CD4-positive, CD25-positive, alpha-beta regulatory T cell (primary cell): ENCODE results near the gene NOS1. TPM values are rescaled to one million over a fixed set of nuclear protein-coding genes. Genes with fewer than 3 reads are reported as not detected.
A peak's percentile ranks its signal among the peaks of the same experiment; 100 is the strongest.

Source experiments
- ATAC-seq, 2 donors: fragments of 150-1000 bp; cut with Tn5 transposase; one replicate each; pipeline ENCODE4 v1.10.0; 2021; ENCODE audit warnings: low read depth in 2 of 2, moderate number of reproducible peaks in 2 of 2, moderate library complexity in 1 of 2
- DNase-seq, 3 donors: peaks; one replicate each; pipeline versions ENCODE4 v3.0.0 to v3.0.0-alpha.2; 2012 to 2022; ENCODE audit warnings: mixed read lengths in 1 of 3
- H3K27ac ChIP-seq: one replicate; pipeline ENCODE4 v1.7.0; 2013; ENCODE audit warnings: mild to moderate bottlenecking, low read length; ENCODE audit not compliant: insufficient read depth, poor library complexity, severe bottlenecking
- H3K27me3 ChIP-seq: one replicate; pipeline ENCODE4 v1.7.0; 2013; ENCODE audit warnings: low read length; ENCODE audit not compliant: control insufficient read depth, insufficient read depth
- H3K36me3 ChIP-seq: one replicate; pipeline ENCODE4 v1.7.0; 2013; ENCODE audit warnings: mild to moderate bottlenecking, low read length, moderate library complexity; ENCODE audit not compliant: control insufficient read depth, insufficient read depth
- H3K4me1 ChIP-seq: 2 replicates; pipeline ENCODE4 v1.7.0; 2013; ENCODE audit warnings: mild to moderate bottlenecking, low read length; ENCODE audit not compliant: insufficient read depth, control insufficient read depth, poor library complexity, severe bottlenecking
- H3K4me3 ChIP-seq: one replicate; pipeline ENCODE4 v1.7.0; 2013; ENCODE audit warnings: low read depth, mild to moderate bottlenecking, low read length, moderate library complexity
- H3K9me3 ChIP-seq, 2 experiments: 1 replicate in 1 of 2; 2 replicates in 1 of 2; pipeline ENCODE4 v1.7.0; 2013; ENCODE audit warnings: low read length in 2 of 2, mild to moderate bottlenecking in 1 of 2, moderate library complexity in 1 of 2; ENCODE audit not compliant: control insufficient read depth in 2 of 2
- H3K27ac Mint-ChIP-seq, 3 donors: one replicate each; pipeline ENCODE4 v1.8.0; 2020 to 2022; ENCODE audit warnings: mild to moderate bottlenecking in 3 of 3, mixed read lengths in 3 of 3, moderate library complexity in 2 of 3
- H3K27me3 Mint-ChIP-seq: one replicate; pipeline ENCODE4 v1.8.0; 2022; ENCODE audit warnings: mild to moderate bottlenecking, mixed read lengths
- H3K36me3 Mint-ChIP-seq: one replicate; pipeline ENCODE4 v1.8.0; 2020; ENCODE audit warnings: mixed read lengths
- H3K4me1 Mint-ChIP-seq, 4 donors: one replicate each; pipeline ENCODE4 v1.8.0; 2020 to 2022; ENCODE audit warnings: mixed read lengths in 4 of 4, mild to moderate bottlenecking in 1 of 4
- H3K4me3 Mint-ChIP-seq, 4 donors: one replicate each; pipeline ENCODE4 v1.8.0; 2020 to 2022; ENCODE audit warnings: mild to moderate bottlenecking in 4 of 4, mixed read lengths in 4 of 4, moderate library complexity in 3 of 4
- H3K9me3 Mint-ChIP-seq, 7 donors: one replicate each; pipeline ENCODE4 v1.8.0; 2020 to 2022; ENCODE audit warnings: mixed read lengths in 7 of 7, mild to moderate bottlenecking in 3 of 7, moderate library complexity in 2 of 7
- polyA plus RNA-seq, 4 donors: library from polyadenylated mRNA; unstranded; fragments of 300-500 nt; fragmentation: Illumina TruSeq; gene quantifications; one replicate each; pipeline ENCODE4 v1.2.3, GENCODE V29; 2021
- total RNA-seq: library from RNA; stranded (reverse); gene quantifications from one replicate; pipeline ENCODE4 v1.2.3, GENCODE V29; 2022

NOS1 gene
- total and polyA plus RNA-seq, 5 donors from 2014 or later = not detected

DNA sequence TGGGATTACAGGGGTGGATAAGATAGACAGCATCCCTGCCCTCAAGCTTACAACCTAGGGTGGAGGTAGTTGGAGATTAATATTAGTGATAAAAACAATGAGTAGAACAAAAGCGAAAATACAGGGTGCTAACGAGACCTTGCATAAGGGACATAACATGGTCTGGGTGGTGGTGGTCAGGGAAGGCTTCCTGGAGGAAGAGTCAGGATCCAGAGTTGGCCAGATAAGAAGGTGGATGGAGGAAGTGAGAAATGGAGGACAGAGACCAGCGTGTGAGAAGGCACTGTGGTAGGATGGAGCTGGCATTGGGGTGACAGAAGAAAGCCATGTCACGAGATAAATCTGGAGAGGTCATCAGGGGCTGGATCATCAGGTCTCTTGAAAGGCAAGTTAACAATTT lies 19.2 kb downstream of the NOS1 start:
- Histone ChIP-seq H3K9me3 (no peaks in the 10 kb centered on the region), H3K27me3 (no peaks in the 10 kb centered on the region), H3K27ac (no peak overlapping the region), H3K36me3 (no peaks in the 10 kb centered on the region), H3K4me1 (no peaks in the 10 kb centered on the region), H3K4me3 (no peak overlapping the region)
- H3K36me3 Mint-ChIP-seq = no peaks in the 10 kb centered on the region
- peak overlapping the region in 1 of 4 donors; percentile 41 for H3K4me3 Mint-ChIP-seq
- ATAC-seq = no peak
- DNase-seq = no peak
- H3K4me1 Mint-ChIP-seq = peaks cover 0 to 9% (median 0%) of the 10 kb centered on the region in 4 donors
- no peaks in the 10 kb centered on the region for H3K27me3 Mint-ChIP-seq
- H3K27ac Mint-ChIP-seq = no peak overlapping the region
- peaks cover 0 to 9% (median 3%) of the 10 kb centered on the region in 7 donors for H3K9me3 Mint-ChIP-seq

DNA sequence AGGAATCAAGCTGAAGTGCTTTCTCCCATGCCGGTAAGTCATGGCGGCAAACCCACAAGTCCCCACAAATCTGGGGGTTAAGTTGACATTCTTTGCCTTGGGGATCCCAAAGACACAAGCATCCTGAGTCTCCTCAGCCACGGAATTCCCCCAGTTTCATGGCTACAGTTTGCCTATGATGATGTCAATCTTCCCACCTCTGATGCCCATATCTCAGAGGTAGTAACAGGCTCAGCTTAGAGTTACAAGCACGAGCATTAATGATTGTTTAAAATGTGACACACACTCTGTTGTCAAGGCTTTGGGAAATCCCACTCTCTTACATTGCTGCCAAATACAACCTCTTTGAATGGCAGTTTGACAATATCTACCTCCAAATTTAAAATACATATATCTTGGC lies 22.3 kb downstream of the NOS1 start:
- Histone ChIP-seq H3K4me3 (no peak overlapping the region), H3K27ac (no peak overlapping the region), H3K4me1 (no peaks in the 10 kb centered on the region), H3K36me3 (no peaks in the 10 kb centered on the region), H3K27me3 (no peaks in the 10 kb centered on the region), H3K9me3 (no peaks in the 10 kb centered on the region)
- Mint-ChIP-seq H3K4me3 (no peak overlapping the region), H3K36me3 (no peaks in the 10 kb centered on the region), H3K27me3 (peaks cover 11% of the 10 kb centered on the region), H3K9me3 (peaks cover 0 to 9% (median 3%) of the 10 kb centered on the region in 7 donors), H3K4me1 (peaks cover 0 to 9% (median 0%) of the 10 kb centered on the region in 4 donors), H3K27ac (no peak overlapping the region)
- DNase-seq = no peak
- ATAC-seq = no peak

DNA sequence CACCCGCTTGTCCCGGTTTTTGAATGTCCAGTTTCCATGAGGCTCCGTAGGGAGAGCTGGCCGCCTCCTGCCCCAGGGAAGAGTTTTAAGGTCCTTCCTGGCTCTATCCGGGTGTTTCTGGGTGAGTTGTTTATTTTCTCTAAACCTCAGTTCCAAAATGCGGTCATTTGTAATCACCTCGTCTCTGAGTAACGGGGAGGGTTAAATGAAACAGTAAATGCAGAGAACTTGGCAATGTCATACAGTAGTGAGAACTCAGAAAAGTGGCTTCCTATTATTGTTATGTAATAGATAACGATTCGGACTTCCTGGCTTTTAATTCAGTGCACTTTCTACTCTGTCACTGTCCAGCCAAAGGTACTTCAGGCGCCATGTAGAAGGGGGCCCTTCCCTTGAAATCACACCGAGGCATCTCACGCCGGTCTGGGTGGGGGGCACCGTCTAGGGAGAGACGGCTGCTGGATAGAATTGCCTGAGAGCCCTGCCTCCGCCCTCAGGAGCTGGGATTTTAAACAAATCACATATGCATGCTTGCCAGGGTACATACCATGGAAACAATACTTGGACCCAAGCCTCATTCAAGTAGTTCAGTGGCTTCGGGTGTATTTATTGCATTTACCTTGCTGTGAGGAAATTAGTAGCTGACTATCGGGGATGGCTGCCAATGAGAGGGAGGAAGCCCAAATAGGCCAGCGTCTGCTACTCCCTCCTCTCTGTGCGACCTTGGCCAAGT lies 26.4 kb downstream of the NOS1 start:
- H3K4me1 Mint-ChIP-seq = peaks cover 0 to 3% (median 0%) of the 10 kb centered on the region in 4 donors
- H3K27ac Mint-ChIP-seq = no peak overlapping the region
- Histone ChIP-seq H3K4me1 (no peaks in the 10 kb centered on the region), H3K36me3 (no peaks in the 10 kb centered on the region), H3K27me3 (no peaks in the 10 kb centered on the region), H3K4me3 (no peak overlapping the region), H3K27ac (no peak overlapping the region), H3K9me3 (no peaks in the 10 kb centered on the region)
- H3K9me3 Mint-ChIP-seq = peaks cover 0 to 5% (median 0%) of the 10 kb centered on the region in 7 donors
- H3K36me3 Mint-ChIP-seq = no peaks in the 10 kb centered on the region
- no peak for DNase-seq
- no peak for ATAC-seq
- H3K27me3 Mint-ChIP-seq = peaks cover 21% of the 10 kb centered on the region
- H3K4me3 Mint-ChIP-seq = peak overlapping the region in 1 of 4 donors; percentile 36

DNA sequence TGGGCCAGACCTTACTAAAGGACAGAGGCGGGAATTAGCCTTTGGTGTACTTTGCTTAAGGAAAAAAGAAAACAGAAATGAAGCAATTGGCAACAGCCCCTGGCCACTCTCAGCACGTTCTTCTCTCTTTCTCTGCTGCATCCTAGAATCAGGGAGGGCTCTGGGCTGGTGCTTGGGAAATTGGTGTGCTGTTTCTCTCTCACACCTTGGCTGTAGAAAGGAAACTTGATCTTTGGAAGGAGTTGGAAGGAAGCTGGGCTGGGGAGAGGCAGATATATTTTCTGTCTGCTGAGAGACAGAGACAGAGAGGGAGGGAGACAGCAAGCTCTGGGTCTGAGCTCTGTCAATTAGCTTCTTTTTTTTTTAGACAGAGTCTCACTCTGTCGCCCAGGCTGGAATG lies 27.4 kb downstream of the NOS1 start:
- H3K9me3 Mint-ChIP-seq = peaks cover 0 to 5% (median 0%) of the 10 kb centered on the region in 7 donors
- no peak overlapping the region for H3K4me3 Mint-ChIP-seq
- Histone ChIP-seq H3K9me3 (no peaks in the 10 kb centered on the region), H3K27ac (no peak overlapping the region), H3K4me3 (no peak overlapping the region), H3K27me3 (no peaks in the 10 kb centered on the region), H3K36me3 (no peaks in the 10 kb centered on the region), H3K4me1 (no peaks in the 10 kb centered on the region)
- ATAC-seq = no peak
- no peaks in the 10 kb centered on the region for H3K36me3 Mint-ChIP-seq
- no peak for DNase-seq
- peaks cover 21% of the 10 kb centered on the region for H3K27me3 Mint-ChIP-seq
- peaks cover 0 to 3% (median 0%) of the 10 kb centered on the region in 4 donors for H3K4me1 Mint-ChIP-seq
- H3K27ac Mint-ChIP-seq = no peak overlapping the region

DNA sequence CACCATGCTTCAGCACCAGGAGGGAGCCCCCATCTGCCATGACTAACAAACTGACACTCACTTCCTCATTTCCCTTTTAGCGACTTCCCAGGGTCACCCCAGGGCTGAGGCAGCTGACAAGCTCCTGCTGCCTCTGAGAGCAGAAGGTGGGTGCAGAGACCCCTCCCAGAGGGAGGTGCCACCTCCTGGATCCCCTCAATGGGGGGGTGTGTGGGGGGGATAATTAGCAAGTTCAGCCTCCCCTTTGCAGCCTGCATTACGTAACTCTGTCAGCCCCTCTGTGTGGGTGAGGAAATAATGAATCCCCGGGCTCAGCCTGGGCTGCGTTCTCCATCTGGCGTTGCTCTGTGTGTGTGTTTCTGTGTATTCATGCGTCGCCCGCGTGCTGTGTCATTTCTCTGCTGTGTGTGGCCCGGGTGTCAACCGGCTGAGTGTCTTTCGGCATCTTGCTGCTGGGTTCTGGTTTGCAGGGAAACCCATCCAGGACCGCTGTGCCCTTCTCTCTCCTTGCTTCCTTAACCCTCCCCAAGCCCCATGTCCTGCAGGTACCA lies 28.0 kb downstream of the NOS1 start:
- Histone ChIP-seq H3K4me1 (no peaks in the 10 kb centered on the region), H3K27me3 (no peaks in the 10 kb centered on the region), H3K4me3 (no peak overlapping the region), H3K36me3 (no peaks in the 10 kb centered on the region), H3K9me3 (no peaks in the 10 kb centered on the region), H3K27ac (no peak overlapping the region)
- Mint-ChIP-seq H3K36me3 (no peaks in the 10 kb centered on the region), H3K4me3 (no peak overlapping the region), H3K9me3 (peaks cover 0 to 5% (median 0%) of the 10 kb centered on the region in 7 donors), H3K27ac (no peak overlapping the region), H3K4me1 (no peaks in the 10 kb centered on the region), H3K27me3 (peaks cover 21% of the 10 kb centered on the region)
- ATAC-seq = no peak
- DNase-seq = no peak

DNA sequence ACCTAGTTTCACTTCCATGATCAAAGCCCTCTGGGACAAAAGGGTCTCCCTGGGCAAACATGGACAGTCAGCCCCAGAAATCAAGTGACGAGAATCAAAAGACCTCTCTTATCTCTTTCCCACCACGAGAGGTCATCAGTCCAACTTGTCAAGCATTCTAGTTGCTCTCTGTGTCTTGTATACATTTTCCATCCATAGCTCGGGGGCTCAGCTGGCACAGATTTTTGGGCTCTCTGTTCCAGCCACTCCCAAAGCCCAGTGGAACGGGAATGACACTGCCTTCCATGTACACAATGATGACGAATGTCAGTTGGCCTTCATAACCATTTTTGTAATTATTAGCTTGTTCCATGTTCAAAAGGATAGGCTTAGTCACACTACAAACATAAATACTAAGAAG lies 29.7 kb downstream of the NOS1 start:
- Mint-ChIP-seq H3K27ac (no peak overlapping the region), H3K27me3 (peaks cover 21% of the 10 kb centered on the region)
- no peak for DNase-seq

DNA sequence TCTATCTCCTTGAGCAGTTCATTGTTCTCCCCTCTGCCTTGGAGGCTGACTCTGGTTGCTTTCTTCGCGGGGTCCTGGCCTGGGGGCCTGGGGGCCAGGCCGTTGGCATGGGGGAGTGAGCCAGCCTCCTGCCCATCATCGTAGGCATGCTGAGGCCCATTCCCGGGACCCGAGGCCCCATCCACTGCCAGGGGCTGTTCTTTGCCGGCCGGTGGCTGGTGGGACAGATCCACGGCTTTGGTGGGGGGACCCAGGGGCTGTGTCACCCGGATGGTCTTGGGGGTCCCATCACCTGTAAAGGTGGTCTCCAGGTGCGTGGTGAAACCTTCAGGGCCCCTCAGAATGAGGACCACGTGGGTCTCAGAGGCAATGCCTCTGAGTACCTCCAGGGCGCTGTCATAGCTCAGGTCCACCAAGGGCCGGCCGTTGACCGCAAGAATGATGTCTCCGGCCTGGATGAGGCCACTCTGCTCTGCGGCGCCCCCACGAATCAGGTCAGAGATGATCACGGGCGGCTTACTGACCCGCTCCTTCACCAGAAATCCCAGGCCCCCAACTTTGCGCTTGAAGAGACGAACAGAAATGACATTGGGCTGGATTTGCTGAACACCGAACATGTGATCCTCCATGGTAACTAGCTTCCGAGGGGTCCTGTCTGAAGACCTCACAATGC lies 30.8 kb downstream of the NOS1 start:
- H3K27me3 Mint-ChIP-seq = peaks cover 21% of the 10 kb centered on the region
- no peaks in the 10 kb centered on the region for H3K36me3 Mint-ChIP-seq
- no peak overlapping the region for H3K27ac Mint-ChIP-seq

More for the DNA sequence above, 29.7 kb downstream of the NOS1 start:
- peaks cover 0 to 5% (median 0%) of the 10 kb centered on the region in 7 donors for H3K9me3 Mint-ChIP-seq
- no peaks in the 10 kb centered on the region for H3K4me1 Mint-ChIP-seq
- H3K9me3 ChIP-seq = no peaks in the 10 kb centered on the region
- H3K27ac ChIP-seq = no peak overlapping the region
- H3K4me1 ChIP-seq = no peaks in the 10 kb centered on the region
- no peak for ATAC-seq
- H3K4me3 ChIP-seq = no peak overlapping the region
- H3K36me3 ChIP-seq = no peaks in the 10 kb centered on the region
- H3K27me3 ChIP-seq = no peaks in the 10 kb centered on the region
- H3K4me3 Mint-ChIP-seq = no peak overlapping the region
- H3K36me3 Mint-ChIP-seq = no peaks in the 10 kb centered on the region

More for the DNA sequence above, 30.8 kb downstream of the NOS1 start:
- no peak overlapping the region for H3K4me3 ChIP-seq
- H3K4me1 ChIP-seq = no peaks in the 10 kb centered on the region
- no peaks in the 10 kb centered on the region for H3K9me3 ChIP-seq
- H3K36me3 ChIP-seq = no peaks in the 10 kb centered on the region
- H3K4me1 Mint-ChIP-seq = no peaks in the 10 kb centered on the region
- H3K27me3 ChIP-seq = no peaks in the 10 kb centered on the region
- H3K4me3 Mint-ChIP-seq = no peak overlapping the region
- ATAC-seq (no peak), DNase-seq (no peak)
- H3K27ac ChIP-seq = no peak overlapping the region
- peaks cover 0 to 5% (median 0%) of the 10 kb centered on the region in 7 donors for H3K9me3 Mint-ChIP-seq
